H9 (cell line): Measurements from ENCODE around the gene RTTN. TPM values are rescaled to one million over a fixed set of nuclear protein-coding genes. Genes with fewer than 3 reads are reported as not detected.

ENCODE experiments used
- DNase-seq: peaks from one replicate; pipeline ENCODE4 v3.0.0-alpha.2; 2017
- H2AFZ ChIP-seq: one replicate; pipeline ENCODE4 v1.6.1; 2013; ENCODE audit warnings: mild to moderate bottlenecking, low read length, control low read depth, moderate library complexity
- H2AK5ac ChIP-seq: 2 replicates; pipeline ENCODE4 v1.6.1; 2013; ENCODE audit warnings: low read length, control low read depth, mixed read lengths; ENCODE audit not compliant: insufficient read length
- H2BK120ac ChIP-seq: one replicate; pipeline ENCODE4 v1.6.1; 2013; ENCODE audit warnings: low read depth, mild to moderate bottlenecking, low read length, control low read depth, inconsistent platforms; ENCODE audit not compliant: poor library complexity, severe bottlenecking
- H2BK12ac ChIP-seq: 2 replicates; pipeline ENCODE4 v1.6.1; 2013; ENCODE audit warnings: low read length, control low read depth, mixed read lengths, low read depth; ENCODE audit not compliant: insufficient read length
- H2BK15ac ChIP-seq: 2 replicates; pipeline ENCODE4 v1.6.1; 2013; ENCODE audit warnings: low read depth, low read length, control low read depth
- H2BK20ac ChIP-seq: one replicate; pipeline ENCODE4 v1.6.1; 2013; ENCODE audit warnings: low read depth, mild to moderate bottlenecking, low read length, control low read depth, inconsistent platforms; ENCODE audit not compliant: poor library complexity, severe bottlenecking
- H2BK5ac ChIP-seq: 2 replicates; pipeline ENCODE4 v1.6.1; 2013; ENCODE audit warnings: low read length, control low read depth, mixed read lengths; ENCODE audit not compliant: insufficient read length
- H3K14ac ChIP-seq: 2 replicates; pipeline ENCODE4 v1.6.1; 2013; ENCODE audit warnings: low read length, control low read depth; ENCODE audit not compliant: insufficient read depth
- H3K18ac ChIP-seq: 2 replicates; pipeline ENCODE4 v1.6.1; 2013; ENCODE audit warnings: low read depth, mild to moderate bottlenecking, mixed read lengths, low read length, control low read depth; ENCODE audit not compliant: insufficient read length
- H3K23ac ChIP-seq: 2 replicates; pipeline ENCODE4 v1.6.1; 2013; ENCODE audit warnings: low read length, control low read depth, mixed read lengths, low read depth; ENCODE audit not compliant: insufficient read length
- H3K23me2 ChIP-seq: 2 replicates; pipeline ENCODE4 v1.6.1; 2013; ENCODE audit warnings: low read depth, mild to moderate bottlenecking, mixed read lengths, low read length, control low read depth; ENCODE audit not compliant: insufficient read length, poor library complexity, severe bottlenecking
- H3K27ac ChIP-seq: 2 replicates; pipeline ENCODE4 v1.5.1; 2013; ENCODE audit warnings: low read length, control low read depth, mixed read lengths, low read depth; ENCODE audit not compliant: insufficient read length
- H3K27me3 ChIP-seq: 2 replicates; pipeline ENCODE4 v1.6.1; 2013; ENCODE audit warnings: low read length, control low read depth, inconsistent platforms; ENCODE audit not compliant: insufficient read depth
- H3K4ac ChIP-seq: 2 replicates; pipeline ENCODE4 v1.6.1; 2013; ENCODE audit warnings: low read depth, mild to moderate bottlenecking, control low read depth, inconsistent platforms, low read length, moderate library complexity
- H3K4me1 ChIP-seq: 2 replicates; pipeline ENCODE4 v1.6.1; 2013; ENCODE audit warnings: low read length, control low read depth, inconsistent platforms; ENCODE audit not compliant: insufficient read depth
- H3K4me2 ChIP-seq: 2 replicates; pipeline ENCODE4 v1.6.1; 2013; ENCODE audit warnings: low read length, control low read depth, mixed read lengths; ENCODE audit not compliant: insufficient read length, insufficient read depth
- H3K56ac ChIP-seq: 2 replicates; pipeline ENCODE4 v1.6.1; 2013; ENCODE audit warnings: low read depth, mild to moderate bottlenecking, mixed read lengths, low read length, control low read depth; ENCODE audit not compliant: insufficient read length
- H3K79me1 ChIP-seq: 2 replicates; pipeline ENCODE4 v1.6.1; 2013; ENCODE audit warnings: low read depth, mild to moderate bottlenecking, moderate library complexity, low read length, control low read depth, inconsistent platforms; ENCODE audit not compliant: insufficient read depth, poor library complexity, severe bottlenecking
- H3K79me2 ChIP-seq: 2 replicates; pipeline ENCODE4 v1.6.1; 2013; ENCODE audit warnings: low read length, control low read depth, inconsistent platforms; ENCODE audit not compliant: insufficient read depth
- H3K9ac ChIP-seq: 2 replicates; pipeline ENCODE4 v1.6.1; 2013; ENCODE audit warnings: low read length, control low read depth, mixed read lengths; ENCODE audit not compliant: insufficient read length; ENCODE audit errors: extremely low read depth
- H3K9me3 ChIP-seq: one replicate; pipeline ENCODE4 v1.6.1; 2013; ENCODE audit warnings: low read depth, low read length, inconsistent platforms; ENCODE audit not compliant: control insufficient read depth
- H3T11ph ChIP-seq: one replicate; pipeline ENCODE4 v1.6.1; 2013; ENCODE audit warnings: mild to moderate bottlenecking, low read length, control low read depth, inconsistent platforms
- H4K20me1 ChIP-seq: one replicate; pipeline ENCODE4 v1.6.1; 2013; ENCODE audit not compliant: control insufficient read depth, insufficient read length, insufficient read depth
- H4K5ac ChIP-seq: 2 replicates; pipeline ENCODE4 v1.6.1; 2013; ENCODE audit warnings: low read depth, mild to moderate bottlenecking, mixed read lengths, low read length, control low read depth; ENCODE audit not compliant: insufficient read length
- H4K8ac ChIP-seq: replicated peaks from 2 replicates; pipeline ENCODE4 v1.6.1; 2013; ENCODE audit warnings: low read length, control low read depth, mixed read lengths, low read depth; ENCODE audit not compliant: insufficient read length
- H4K91ac ChIP-seq: 2 replicates; pipeline ENCODE4 v1.6.1; 2013; ENCODE audit warnings: low read depth, mild to moderate bottlenecking, moderate library complexity, mixed read lengths, low read length, control low read depth; ENCODE audit not compliant: insufficient read length
- H3K27ac Mint-ChIP-seq, 3 experiments: 2 replicates in 2 of 3; 3 replicates in 1 of 3; pipeline ENCODE4 v1.8.0; 2020 to 2021; ENCODE audit warnings: mixed read lengths in 3 of 3, mild to moderate bottlenecking in 1 of 3, moderate library complexity in 1 of 3
- H3K27me3 Mint-ChIP-seq: 2 replicates; pipeline ENCODE4 v1.8.0; 2021; ENCODE audit warnings: low read depth, mild to moderate bottlenecking, moderate library complexity, mixed read lengths
- H3K36me3 Mint-ChIP-seq, 3 experiments: 2 replicates in 2 of 3; 3 replicates in 1 of 3; pipeline ENCODE4 v1.8.0; 2020 to 2021; ENCODE audit warnings: low read depth in 3 of 3, mixed read lengths in 3 of 3; ENCODE audit not compliant: insufficient read depth in 1 of 3
- H3K4me1 Mint-ChIP-seq, 2 experiments: 2 replicates each; pipeline ENCODE4 v1.8.0; 2020; ENCODE audit warnings: mixed read lengths in 2 of 2
- H3K4me3 Mint-ChIP-seq, 2 experiments: 2 replicates in 1 of 2; 3 replicates in 1 of 2; pipeline ENCODE4 v1.8.0; 2020 to 2021; ENCODE audit warnings: mild to moderate bottlenecking in 2 of 2, mixed read lengths in 2 of 2, moderate library complexity in 1 of 2
- H3K9me3 Mint-ChIP-seq, 2 experiments: 2 replicates in 1 of 2; 3 replicates in 1 of 2; pipeline ENCODE4 v1.8.0; 2020; ENCODE audit warnings: mild to moderate bottlenecking in 2 of 2, mixed read lengths in 2 of 2, moderate library complexity in 1 of 2
- CTCF ChIP-seq: fragments of 200-600 bp; sonication (generic); conservative IDR thresholded peaks from 3 replicates; pipeline ENCODE4 v1.8.0; 2021; ENCODE audit warnings: antibody characterized with exemption, mild to moderate bottlenecking
- WGBS: extraction: QIAGEN DNeasy Blood & Tissue Kit; methylation state at CpG from one replicate; pipeline ENCODE4 v1.1.7; 2013; ENCODE audit warnings: missing lambda C conversion rate, low lambda C conversion rate, mixed read lengths; ENCODE audit not compliant: insufficient read length; ENCODE audit errors: extremely low coverage; 5-methylcytosine and 5-hydroxymethylcytosine counted together
- total RNA-seq: library from RNA; stranded (reverse); gene quantifications from 2 replicates; pipeline ENCODE4 v1.2.1, GENCODE V29; 2021

The RTTN gene
- total RNA-seq, 1 experiment from 2014 or later: 17.6 TPM

- no peak overlapping the region for H2BK120ac ChIP-seq
- Mint-ChIP-seq H3K27ac (no peak overlapping the region), H3K4me1 (no peaks in the 10 kb centered on the region), H3K27me3 (no peaks in the 10 kb centered on the region), H3K36me3 (peaks cover 0 to 6% (median 0%) of the 10 kb centered on the region in 3 experiments; a peak in 3 of 7 replicates), H3K9me3 (no peaks in the 10 kb centered on the region), H3K4me3 (no peak overlapping the region)
- H4K8ac ChIP-seq: no peak overlapping the region
- H2BK12ac ChIP-seq: no peak overlapping the region
- H3K9me3 ChIP-seq: no peaks in the 10 kb centered on the region
- no peaks in the 10 kb centered on the region for H3K4me1 ChIP-seq
- no peak overlapping the region for H3K4ac ChIP-seq
- H3K23ac ChIP-seq: no peak overlapping the region
- no peak overlapping the region for H2BK5ac ChIP-seq
- no peak for TF ChIP-seq CTCF
- H2BK20ac ChIP-seq: no peak overlapping the region
- no peak overlapping the region for H3K4me2 ChIP-seq
- H3K79me1 ChIP-seq: no peaks in the 10 kb centered on the region
- H3T11ph ChIP-seq: no peak overlapping the region
- H3K9ac ChIP-seq: no peak overlapping the region
- H3K23me2 ChIP-seq: no peaks in the 10 kb centered on the region
- no peak overlapping the region for H4K5ac ChIP-seq
- H4K91ac ChIP-seq: no peak overlapping the region
- H3K79me2 ChIP-seq: no peaks in the 10 kb centered on the region
- H3K27me3 ChIP-seq: no peaks in the 10 kb centered on the region
- no CpG with 5 or more reads among the region's 4 CpGs for WGBS
- H3K27ac ChIP-seq: no peak overlapping the region
- H3K14ac ChIP-seq: no peak overlapping the region
- H2BK15ac ChIP-seq: no peak overlapping the region
- H2AFZ ChIP-seq: no peak overlapping the region
- H4K20me1 ChIP-seq: no peaks in the 10 kb centered on the region
- no peak overlapping the region for H2AK5ac ChIP-seq
- no peak overlapping the region for H3K56ac ChIP-seq
- no peak for DNase-seq
- H3K18ac ChIP-seq: no peak overlapping the region
Measured at GRCh38 chr18:70041459-70042050, 163.9 kb downstream of the RTTN start.
